GM13977 (cell line): ENCODE measurements around the gene OR2T35.
A peak's percentile ranks its signal among the peaks of the same experiment; 100 is the strongest.

Experiments
- DNase-seq: peaks from one replicate; pipeline ENCODE4 v3.0.0; 2012; ENCODE audit warnings: low spot score
- CTCF ChIP-seq: IDR thresholded peaks from 2 replicates; pipeline ENCODE4 v1.5.1; 2012; ENCODE audit warnings: mild to moderate bottlenecking, control low read depth; ENCODE audit not compliant: insufficient read depth; ENCODE audit errors: extremely low read depth, missing control alignments
- in situ Hi-C: fragments of 300-500 bp; cut with MboI; formaldehyde crosslinking; loops from one replicate; pipeline ENCODE4 v1.12.0; 2022; ENCODE audit warnings: low sequenced_read_pairs, low pct_unique_long_range_greater_than_20kb, mixed read lengths, inconsistent platforms; ENCODE audit not compliant: unreplicated experiment

The OR2T35 gene

GRCh38 chr1:248613742-248614141 is 31.3 kb downstream of the OR2T35 start:
- no peak for DNase-seq
- in situ Hi-C loops: no loop called here
- TF ChIP-seq CTCF: no peak

GRCh38 chr1:248611883-248612414 is 33.1 kb downstream of the OR2T35 start:
- TF ChIP-seq CTCF: peak; percentile 28
- DNase-seq: no peak
- in situ Hi-C loops: no loop called here

DNA sequence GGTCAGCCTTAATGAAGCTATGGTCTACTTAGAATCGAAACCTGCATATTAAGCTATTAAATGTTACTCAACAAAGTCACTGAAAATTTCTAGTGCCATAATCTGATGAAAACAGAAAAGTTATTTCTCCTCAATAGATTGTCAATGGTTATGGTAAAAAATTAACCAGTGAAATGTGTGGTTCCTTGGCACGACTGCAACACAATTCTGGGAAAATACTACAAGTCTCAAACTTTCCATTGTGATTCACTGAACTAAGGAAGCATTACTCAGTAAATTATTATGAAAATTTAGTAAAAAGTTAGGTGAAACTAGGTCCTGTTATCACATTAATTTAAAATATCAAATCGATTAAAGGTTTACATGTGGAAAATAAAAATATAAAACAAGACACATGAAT is 34.8 kb downstream of the OR2T35 start:
- in situ Hi-C loops: no loop called here
- no peak for TF ChIP-seq CTCF
- DNase-seq: no peak

- in situ Hi-C loops: no loop called here
- no peak for TF ChIP-seq CTCF
- no peak for DNase-seq
These were observed 45.7 kb downstream of the OR2T35 start for GRCh38 chr1:248599396-248599795.

- TF ChIP-seq CTCF: no peak
- DNase-seq: no peak
- in situ Hi-C loops: no loop called here
These were observed 47.5 kb downstream of the OR2T35 start, which contains the start of gene OR2T10 for GRCh38 chr1:248597589-248597988. Gene OR2T10, minus strand, starts transcription at chr1:248597700. Its CDS starts 3,932 bp downstream, at chr1:248593768.

DNA sequence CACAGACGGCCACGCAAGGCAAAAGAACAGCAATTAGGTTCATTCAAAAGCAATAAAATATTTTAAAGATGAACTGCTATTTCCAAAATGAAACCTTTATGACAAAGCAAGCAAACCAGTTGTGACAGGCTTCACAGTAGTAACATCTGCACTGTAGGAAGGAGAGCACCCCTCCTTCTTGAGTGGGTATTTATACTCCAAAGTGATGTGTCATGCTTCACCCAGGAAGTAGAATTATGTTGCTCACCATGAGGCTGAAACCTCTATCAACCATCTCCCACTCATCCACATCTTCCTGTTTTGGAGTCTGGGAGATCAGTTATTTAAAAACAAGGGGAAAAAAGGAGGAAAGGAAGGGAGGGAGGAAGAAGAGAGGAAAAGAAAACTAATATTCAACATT is 48.5 kb downstream of the OR2T35 start:
- in situ Hi-C loops: no loop called here
- no peak for DNase-seq
- TF ChIP-seq CTCF: no peak

- in situ Hi-C loops: no loop called here
These were observed 51.9 kb downstream of the OR2T35 start for GRCh38 chr1:248593226-248593625.

More at GRCh38 chr1:248593226-248593625, 51.9 kb downstream of the OR2T35 start:
- TF ChIP-seq CTCF: no peak
- no peak for DNase-seq
